Measurements from ENCODE around the gene SLC34A2.
A peak's percentile ranks its signal among the peaks of the same experiment; 100 is the strongest.

The SLC34A2 gene

GRCh38 chr4:25663781-25664180 is 8.1 kb downstream of the SLC34A2 start:
- DNase-seq, result no peak

- peak; percentile 5 to 16 for DNase-seq
Measured at GRCh38 chr4:25666031-25666630, 10.5 kb downstream of the SLC34A2 start.

DNA sequence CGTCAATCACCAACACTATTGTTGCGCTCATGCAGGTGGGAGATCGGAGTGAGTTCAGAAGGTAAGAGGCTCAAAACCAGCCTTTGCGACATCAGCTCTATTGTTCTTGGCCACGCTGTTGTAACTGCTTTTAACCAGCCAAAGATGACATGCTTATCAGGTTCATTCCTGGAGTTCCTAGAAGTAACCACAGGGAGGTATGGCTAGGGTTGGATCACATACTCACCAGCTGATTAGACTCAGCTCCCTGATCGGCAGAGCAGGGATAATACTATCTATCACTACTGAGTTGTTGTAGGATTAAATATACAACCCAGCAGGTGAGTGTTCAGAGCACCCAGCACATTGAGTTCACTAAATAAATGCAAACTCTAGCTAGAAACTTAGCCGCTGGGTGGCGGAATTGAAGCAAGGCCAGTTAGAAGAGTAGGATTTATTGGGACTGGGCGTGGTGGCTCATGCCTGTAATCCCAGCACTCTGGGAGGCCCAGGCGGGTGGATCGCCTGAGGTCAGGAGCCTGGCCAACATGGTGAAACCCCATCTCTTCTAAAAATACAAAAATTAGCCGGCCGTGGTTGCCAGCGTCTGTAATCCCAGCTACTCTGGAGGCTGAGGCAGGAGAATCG is 12.4 kb downstream of the SLC34A2 start:
- DNase-seq, result no peak

- no peak for DNase-seq
Measured at GRCh38 chr4:25670991-25671390, 15.3 kb downstream of the SLC34A2 start.

GRCh38 chr4:25672756-25673155 is 17.1 kb downstream of the SLC34A2 start:
- DNase-seq, result no peak

DNA sequence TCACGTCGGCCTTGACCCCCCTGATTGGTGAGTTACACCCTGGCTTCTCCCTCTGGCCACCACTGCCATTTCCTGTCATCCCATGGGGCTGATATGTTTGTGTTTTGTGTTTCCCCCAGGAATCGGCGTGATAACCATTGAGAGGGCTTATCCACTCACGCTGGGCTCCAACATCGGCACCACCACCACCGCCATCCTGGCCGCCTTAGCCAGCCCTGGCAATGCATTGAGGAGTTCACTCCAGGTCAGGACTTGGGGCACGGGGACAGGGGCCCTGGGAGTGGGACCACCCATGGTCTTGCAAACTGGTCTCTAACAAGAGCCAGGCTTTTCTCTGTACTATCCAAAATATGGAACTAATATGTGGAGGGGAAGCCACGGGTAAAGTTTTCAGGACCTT is 18.7 kb downstream of the SLC34A2 start:
- no peak for DNase-seq

DNA sequence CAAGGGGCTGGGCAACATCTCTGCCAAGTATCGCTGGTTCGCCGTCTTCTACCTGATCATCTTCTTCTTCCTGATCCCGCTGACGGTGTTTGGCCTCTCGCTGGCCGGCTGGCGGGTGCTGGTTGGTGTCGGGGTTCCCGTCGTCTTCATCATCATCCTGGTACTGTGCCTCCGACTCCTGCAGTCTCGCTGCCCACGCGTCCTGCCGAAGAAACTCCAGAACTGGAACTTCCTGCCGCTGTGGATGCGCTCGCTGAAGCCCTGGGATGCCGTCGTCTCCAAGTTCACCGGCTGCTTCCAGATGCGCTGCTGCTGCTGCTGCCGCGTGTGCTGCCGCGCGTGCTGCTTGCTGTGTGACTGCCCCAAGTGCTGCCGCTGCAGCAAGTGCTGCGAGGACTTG is 20.6 kb downstream of the SLC34A2 start:
- DNase-seq, result no peak

GRCh38 chr4:25677157-25677556 is 21.5 kb downstream of the SLC34A2 start:
- DNase-seq, result no peak

DNA sequence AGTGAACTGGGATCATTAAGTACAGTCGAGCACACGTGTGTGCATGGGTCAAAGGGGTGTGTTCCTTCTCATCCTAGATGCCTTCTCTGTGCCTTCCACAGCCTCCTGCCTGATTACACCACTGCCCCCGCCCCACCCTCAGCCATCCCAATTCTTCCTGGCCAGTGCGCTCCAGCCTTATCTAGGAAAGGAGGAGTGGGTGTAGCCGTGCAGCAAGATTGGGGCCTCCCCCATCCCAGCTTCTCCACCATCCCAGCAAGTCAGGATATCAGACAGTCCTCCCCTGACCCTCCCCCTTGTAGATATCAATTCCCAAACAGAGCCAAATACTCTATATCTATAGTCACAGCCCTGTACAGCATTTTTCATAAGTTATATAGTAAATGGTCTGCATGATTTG is 22.3 kb downstream of the SLC34A2 start:
- DNase-seq, result no peak

- no peak for DNase-seq
Measured at GRCh38 chr4:25687773-25688172, 32.1 kb downstream of the SLC34A2 start.

- DNase-seq, result no peak
Measured at GRCh38 chr4:25694466-25694865, 38.8 kb downstream of the SLC34A2 start.

DNA sequence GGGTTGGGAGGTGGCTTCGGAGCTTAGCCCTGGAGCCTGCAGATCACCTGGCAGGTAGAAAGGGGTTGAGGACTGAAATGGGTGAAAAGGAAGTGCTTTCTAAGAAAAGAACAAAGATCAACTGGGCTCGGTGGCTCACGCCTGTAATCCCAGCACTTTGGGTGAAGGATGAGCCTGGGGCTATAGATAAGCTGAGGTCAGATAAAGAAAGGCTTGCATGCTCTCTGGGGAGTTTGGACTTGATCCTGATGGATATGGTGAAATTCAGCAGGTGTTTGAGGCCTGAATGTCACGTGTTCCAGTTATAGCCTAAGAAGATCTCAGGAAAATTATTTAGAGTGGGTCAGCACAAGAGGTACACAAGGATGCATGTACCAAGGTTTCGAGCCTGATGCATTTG is 40.8 kb downstream of the SLC34A2 start:
- DNase-seq, result no peak

GRCh38 chr4:25697516-25697915 is 41.9 kb downstream of the SLC34A2 start:
- DNase-seq, result no peak

DNA sequence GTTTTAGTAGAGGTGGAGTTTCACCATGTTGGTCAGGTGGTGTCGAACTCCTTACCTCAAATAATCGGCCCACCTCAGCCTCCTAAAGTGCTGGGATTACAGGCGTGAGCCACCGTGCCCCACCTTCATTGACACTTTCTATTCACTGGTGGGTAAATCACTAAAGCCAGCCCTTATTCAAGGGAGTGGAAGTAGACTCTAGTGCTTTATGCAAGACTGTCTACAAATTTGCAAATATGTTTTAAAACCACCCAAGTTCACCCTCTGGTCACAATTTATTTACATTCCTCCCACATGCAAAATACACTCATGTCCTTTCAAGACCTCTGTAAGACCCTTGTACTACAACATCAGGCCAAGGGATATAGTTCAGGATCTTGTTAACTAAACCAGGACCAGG is 45.0 kb downstream of the SLC34A2 start:
- no peak for DNase-seq

DNA sequence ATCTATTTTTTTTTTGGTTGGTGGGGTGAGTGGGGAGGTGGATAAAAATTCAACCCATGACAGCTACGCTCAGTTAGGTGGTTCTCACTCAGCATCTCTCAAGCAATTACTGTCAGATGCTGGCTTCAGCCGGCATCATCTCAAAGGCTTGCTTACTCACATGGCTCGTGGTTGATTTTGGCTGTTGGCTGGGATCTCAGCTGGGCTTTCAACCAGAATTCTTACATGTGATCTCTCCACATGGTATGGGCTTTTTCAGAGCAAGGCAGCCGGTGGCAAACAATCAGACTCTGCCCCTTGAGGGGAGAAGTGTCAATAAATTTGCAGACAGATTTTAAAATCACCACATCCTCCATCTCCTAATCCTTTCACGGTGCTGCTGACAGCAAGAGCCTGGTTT is 47.2 kb downstream of the SLC34A2 start:
- DNase-seq, result no peak

GRCh38 chr4:25703731-25704388 is 48.2 kb downstream of the SLC34A2 start:
- no peak for DNase-seq

- DNase-seq, result no peak
Measured at GRCh38 chr4:25704516-25704915, 48.9 kb downstream of the SLC34A2 start.

GRCh38 chr4:25710637-25711036 is 55.0 kb downstream of the SLC34A2 start:
- DNase-seq, result no peak

DNA sequence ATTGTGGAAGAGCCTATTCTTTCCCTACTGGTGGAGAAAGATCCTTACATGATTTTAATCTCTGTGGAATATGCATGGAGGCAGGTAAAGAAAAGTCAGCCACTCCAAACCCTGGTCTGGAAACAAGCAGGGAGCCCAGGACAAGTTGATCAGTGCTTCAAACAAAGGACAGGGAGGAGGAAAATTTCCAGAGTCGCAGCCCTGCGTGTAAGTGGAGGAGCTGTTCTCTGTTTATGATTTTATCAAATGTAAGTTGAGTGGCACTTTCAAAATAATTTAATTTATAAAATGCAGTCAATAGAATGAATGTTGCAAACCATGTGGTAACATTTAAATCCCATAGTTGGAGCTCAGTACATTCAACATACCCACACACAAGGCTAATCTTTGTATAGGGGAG is 57.0 kb downstream of the SLC34A2 start:
- no peak for DNase-seq

GRCh38 chr4:25713812-25714211 is 58.2 kb downstream of the SLC34A2 start:
- DNase-seq, result no peak

DNA sequence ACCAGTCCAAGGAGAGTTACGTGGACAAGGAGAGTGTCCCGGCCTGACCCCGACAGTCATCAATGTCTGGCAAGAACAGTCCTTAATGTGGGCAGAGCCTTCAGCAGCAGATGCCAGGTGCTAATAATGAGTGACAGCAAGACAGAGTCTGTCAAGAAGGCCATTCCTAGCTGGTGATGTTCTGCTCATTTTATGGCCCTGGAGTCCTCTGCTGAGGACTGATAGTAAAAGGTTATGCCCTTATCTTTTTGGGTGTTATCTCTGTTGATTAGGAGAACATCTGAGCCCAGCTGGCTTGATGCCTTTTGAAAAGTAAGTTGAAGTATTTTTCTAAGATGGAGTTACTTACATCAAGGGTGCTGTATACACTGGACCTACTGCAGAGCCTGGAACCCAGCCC is 67.3 kb downstream of the SLC34A2 start:
- no peak for DNase-seq

- no peak for DNase-seq
Measured at GRCh38 chr4:25723409-25723808, 67.8 kb downstream of the SLC34A2 start.

DNA sequence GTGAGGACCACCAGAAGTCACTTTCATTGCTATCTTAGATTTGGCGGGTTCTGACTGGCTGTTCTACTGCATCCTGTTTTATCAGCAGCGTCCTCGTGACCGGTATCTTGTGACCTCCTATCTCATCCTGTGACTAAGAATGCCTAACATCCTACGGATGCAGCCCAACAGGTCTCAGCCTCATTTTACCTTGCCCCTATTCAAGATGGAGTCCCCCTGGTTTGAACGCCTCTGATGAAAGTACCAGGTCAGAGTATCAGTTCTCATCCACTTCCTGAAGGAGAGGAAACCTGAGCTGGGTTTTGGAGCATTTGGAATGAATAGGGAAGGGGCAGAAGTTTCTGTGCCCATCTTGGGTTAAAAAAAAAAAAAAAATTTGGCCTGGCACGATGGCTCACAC is 70.2 kb downstream of the SLC34A2 start:
- no peak for DNase-seq

GRCh38 chr4:25727711-25728493 is 72.3 kb downstream of the SLC34A2 start:
- DNase-seq, result no peak

Measured in Kasumi-1 (cell line).